Lower leg skin (tissue), 3 donors: ENCODE measurements around the gene PRND.

Source experiments
- POLR2A ChIP-seq, 2 donors: fragments of 450-650 bp; IDR thresholded peaks; one replicate each; pipeline ENCODE4 v1.6.1; 2016 to 2017; ENCODE audit warnings: antibody characterized with exemption in 2 of 2, mild to moderate bottlenecking in 1 of 2, moderate library complexity in 1 of 2
- TF ChIP-seq, protein P1 (sequence below), 3 donors: fragments of 450-650 bp; IDR thresholded peaks; one replicate each; pipeline ENCODE4 v1.5.1; 2016; ENCODE audit warnings: antibody characterized with exemption in 3 of 3, mild to moderate bottlenecking in 3 of 3, moderate library complexity in 2 of 3

GRCh38 chr20:4724459-4725262 lies 3.0 kb downstream of the PRND start:
- no peak for TF ChIP-seq POLR2A (IDR thresholded peaks at IDR 0.05)
- TF ChIP-seq, protein P1, sequence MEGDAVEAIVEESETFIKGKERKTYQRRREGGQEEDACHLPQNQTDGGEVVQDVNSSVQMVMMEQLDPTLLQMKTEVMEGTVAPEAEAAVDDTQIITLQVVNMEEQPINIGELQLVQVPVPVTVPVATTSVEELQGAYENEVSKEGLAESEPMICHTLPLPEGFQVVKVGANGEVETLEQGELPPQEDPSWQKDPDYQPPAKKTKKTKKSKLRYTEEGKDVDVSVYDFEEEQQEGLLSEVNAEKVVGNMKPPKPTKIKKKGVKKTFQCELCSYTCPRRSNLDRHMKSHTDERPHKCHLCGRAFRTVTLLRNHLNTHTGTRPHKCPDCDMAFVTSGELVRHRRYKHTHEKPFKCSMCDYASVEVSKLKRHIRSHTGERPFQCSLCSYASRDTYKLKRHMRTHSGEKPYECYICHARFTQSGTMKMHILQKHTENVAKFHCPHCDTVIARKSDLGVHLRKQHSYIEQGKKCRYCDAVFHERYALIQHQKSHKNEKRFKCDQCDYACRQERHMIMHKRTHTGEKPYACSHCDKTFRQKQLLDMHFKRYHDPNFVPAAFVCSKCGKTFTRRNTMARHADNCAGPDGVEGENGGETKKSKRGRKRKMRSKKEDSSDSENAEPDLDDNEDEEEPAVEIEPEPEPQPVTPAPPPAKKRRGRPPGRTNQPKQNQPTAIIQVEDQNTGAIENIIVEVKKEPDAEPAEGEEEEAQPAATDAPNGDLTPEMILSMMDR (IDR thresholded peaks at IDR 0.05) = no peak
